Activated CD4-positive, alpha-beta T cell treated with anti-CD3 and anti-CD28 coated beads for 48 hours (primary cell): Measurements from ENCODE around the gene SRXN1.

Experiments
- DNase-seq: peaks from one replicate; pipeline ENCODE4 v3.0.0-alpha.2; 2020

The SRXN1 gene

GRCh38 chr20:675033-675452, 22.0 kb upstream of the SRXN1 start:
- no peak for DNase-seq

GRCh38 chr20:673603-674001, 20.6 kb upstream of the SRXN1 start:
- no peak for DNase-seq

GRCh38 chr20:672963-673602, 20.1 kb upstream of the SRXN1 start:
- DNase-seq = no peak

GRCh38 chr20:671252-672030, 18.4 kb upstream of the SRXN1 start:
- DNase-seq = no peak

GRCh38 chr20:669573-669972, 16.6 kb upstream of the SRXN1 start:
- DNase-seq = no peak

- DNase-seq = no peak
Measured at GRCh38 chr20:668638-669037, 15.6 kb upstream of the SRXN1 start.

- no peak for DNase-seq
Measured at GRCh38 chr20:668050-668449, 15.1 kb upstream of the SRXN1 start.

GRCh38 chr20:667351-668034, 14.5 kb upstream of the SRXN1 start:
- peak; percentile 77 for DNase-seq

GRCh38 chr20:666877-667276, 13.9 kb upstream of the SRXN1 start:
- no peak for DNase-seq

- DNase-seq = no peak
Measured at GRCh38 chr20:665276-665675, 12.3 kb upstream of the SRXN1 start.

GRCh38 chr20:664576-664975, 11.6 kb upstream of the SRXN1 start:
- no peak for DNase-seq

GRCh38 chr20:664151-664550, 11.2 kb upstream of the SRXN1 start:
- DNase-seq = no peak

- peak; percentile 51 for DNase-seq
Measured at GRCh38 chr20:663315-664090, 10.5 kb upstream of the SRXN1 start.

GRCh38 chr20:662277-663192, 9.5 kb upstream of the SRXN1 start:
- no peak for DNase-seq

- no peak for DNase-seq
Measured at GRCh38 chr20:661474-662270, 8.7 kb upstream of the SRXN1 start.

GRCh38 chr20:658731-659291, 5.8 kb upstream of the SRXN1 start:
- DNase-seq = no peak

GRCh38 chr20:658202-658601, 5.2 kb upstream of the SRXN1 start:
- DNase-seq = no peak

- no peak for DNase-seq
Measured at GRCh38 chr20:655726-656624, 3.0 kb upstream of the SRXN1 start.

- no peak for DNase-seq
Measured at GRCh38 chr20:654417-654750, 1.4 kb upstream of the SRXN1 start.
